DMS53 treated with DMSO at 0.1 percent for 48 hours (cell line): ENCODE results near the gene SMAD6.

Experiments used
- DNase-seq: peaks from one replicate; lab custom pipeline; 2025; ENCODE audit not compliant: unreplicated experiment; lab: John Stamatoyannopoulos, UW

Gene SMAD6

DNA sequence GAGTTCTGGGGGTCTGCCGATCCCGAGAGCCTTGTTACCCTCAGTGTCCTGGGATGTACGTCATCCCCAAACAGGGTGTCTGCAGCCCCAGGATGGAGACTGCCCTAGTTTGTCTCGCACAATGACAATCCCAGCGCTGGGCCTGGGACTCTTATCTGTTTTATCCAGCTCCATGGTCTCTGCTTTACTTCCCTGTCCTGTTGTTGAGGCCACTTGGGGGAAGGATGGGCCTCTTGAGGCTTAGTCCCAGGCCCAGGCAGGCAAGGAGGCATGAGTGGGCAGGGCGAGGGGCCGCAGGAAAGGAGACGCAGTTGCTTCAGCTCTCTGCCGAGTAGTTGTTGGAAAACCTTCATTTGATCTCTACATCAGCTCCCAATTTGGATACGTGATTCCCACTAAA is 17.4 kb downstream of the SMAD6 start:
- no peak for DNase-seq

DNA sequence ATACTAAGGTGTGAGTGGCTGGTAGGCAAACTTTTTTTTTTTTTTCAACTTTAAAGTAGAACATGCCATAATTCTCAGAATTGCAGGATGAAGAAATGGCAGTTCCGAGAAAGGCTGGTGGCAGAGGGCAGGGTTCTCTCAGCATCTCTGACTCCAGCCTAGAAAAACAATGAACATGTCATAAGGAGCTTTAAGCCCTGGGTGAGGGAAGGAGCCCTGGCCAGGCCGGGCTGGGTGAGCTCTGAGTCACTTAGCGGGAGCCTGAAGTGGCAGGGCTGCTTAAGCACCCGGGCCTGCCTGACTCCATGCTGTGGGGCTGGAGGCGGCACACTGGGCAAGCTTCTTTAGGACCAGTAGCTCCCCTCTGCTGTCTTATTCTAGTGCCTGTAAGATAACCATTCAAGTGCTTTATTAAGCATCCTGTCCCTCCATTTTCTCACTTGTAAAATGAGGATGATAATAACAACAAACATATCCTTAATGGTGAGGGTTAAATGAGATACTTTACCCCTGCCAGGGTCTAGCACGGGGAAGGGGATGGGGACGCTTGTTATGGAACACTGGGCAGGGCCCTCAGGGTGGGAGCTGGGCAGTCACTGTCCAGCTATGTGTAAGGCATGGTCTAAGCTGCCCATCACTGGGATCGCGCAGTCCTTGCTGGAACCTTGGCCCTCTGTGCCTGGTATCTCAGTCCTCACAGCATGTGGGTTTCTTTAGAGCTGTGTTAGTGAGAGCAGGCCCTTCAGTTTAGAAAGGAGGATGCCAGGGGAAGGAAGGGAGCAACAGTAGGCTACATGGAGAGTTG is 18.4 kb downstream of the SMAD6 start:
- DNase-seq, result no peak

DNA sequence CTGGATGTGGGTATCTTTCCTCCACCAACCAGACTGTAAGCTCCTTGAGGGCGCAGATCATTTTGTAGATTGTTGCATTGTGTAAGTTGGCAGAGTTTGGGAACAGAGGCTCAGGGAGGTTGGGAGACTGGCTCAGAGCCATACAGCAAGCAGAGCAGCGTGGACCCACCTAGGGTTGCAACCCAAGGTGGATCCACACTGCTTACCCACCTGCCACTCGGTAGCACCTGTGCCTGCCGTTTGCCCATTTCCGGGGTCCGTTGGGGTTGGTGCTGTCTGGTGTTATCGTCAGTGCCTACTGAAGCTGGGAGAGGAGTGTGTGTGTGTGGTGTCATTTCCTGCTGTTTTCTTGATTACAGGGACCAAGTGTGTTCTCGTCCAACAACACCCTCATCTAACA is 19.0 kb downstream of the SMAD6 start:
- no peak for DNase-seq

- no peak for DNase-seq
Observed at GRCh38 chr15:66721501-66721937, 19.5 kb downstream of the SMAD6 start.

DNA sequence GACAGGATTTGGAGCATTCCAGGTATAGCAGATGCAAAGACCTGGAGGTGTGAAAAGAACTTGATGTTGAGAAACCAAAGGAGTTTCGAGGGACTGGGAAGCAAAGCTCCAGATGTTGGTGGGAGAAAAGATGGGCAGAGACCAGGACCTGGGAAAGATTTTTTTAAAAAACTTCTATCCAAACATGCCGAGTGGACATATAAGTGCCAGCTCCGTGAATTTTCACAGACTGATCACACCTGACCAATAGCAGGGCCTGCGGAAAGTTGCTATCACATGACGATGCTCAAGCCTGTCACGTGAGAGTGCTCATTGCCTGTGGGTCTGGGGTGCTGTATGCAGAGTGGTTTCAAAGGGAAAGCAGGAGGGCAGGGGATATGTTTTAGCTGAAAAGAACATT is 19.9 kb downstream of the SMAD6 start:
- DNase-seq, result no peak

- DNase-seq, result no peak
Observed at GRCh38 chr15:66722757-66723540, 20.9 kb downstream of the SMAD6 start.

DNA sequence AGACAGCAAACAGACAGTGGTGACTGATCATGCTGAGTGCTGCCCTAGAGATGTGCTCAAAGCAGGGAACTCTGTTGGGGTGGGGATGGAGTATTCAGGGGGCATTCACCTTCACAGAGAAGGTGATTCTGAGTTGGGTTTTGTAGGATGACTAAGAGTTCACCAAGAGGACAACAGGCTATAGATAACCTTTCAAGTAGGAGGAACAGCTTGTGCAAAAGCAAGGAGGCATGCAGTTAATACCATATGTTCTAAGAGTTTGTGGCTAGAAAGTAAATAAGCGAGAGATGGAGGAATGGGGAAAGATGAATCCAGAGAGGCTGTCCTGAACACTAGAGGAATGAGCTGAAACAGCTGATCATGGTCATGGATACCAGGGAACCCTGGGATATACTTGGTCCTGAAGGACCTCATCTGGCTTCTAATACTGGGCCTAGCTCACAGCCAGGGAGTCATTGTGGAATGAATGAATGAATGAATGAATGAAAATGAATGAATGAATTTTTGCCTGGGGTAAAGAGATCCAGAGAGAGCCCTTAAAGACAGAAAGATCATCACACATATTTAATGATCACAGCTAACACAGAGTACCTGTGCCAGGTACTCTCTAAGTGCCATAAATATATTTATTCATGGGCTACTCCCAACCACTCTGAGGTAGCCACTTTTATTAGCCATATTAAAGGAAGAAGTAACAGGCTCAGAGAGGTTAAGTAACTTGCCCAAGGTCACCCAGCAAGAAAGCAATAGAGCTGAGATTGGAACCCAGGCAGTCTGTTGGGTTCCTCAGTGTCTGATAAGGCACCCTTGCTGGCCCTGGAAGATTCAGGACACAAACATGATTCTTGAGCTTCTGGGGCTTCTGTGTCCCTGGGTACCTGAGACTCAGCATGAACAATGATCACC is 22.0 kb downstream of the SMAD6 start:
- DNase-seq, result no peak

DNA sequence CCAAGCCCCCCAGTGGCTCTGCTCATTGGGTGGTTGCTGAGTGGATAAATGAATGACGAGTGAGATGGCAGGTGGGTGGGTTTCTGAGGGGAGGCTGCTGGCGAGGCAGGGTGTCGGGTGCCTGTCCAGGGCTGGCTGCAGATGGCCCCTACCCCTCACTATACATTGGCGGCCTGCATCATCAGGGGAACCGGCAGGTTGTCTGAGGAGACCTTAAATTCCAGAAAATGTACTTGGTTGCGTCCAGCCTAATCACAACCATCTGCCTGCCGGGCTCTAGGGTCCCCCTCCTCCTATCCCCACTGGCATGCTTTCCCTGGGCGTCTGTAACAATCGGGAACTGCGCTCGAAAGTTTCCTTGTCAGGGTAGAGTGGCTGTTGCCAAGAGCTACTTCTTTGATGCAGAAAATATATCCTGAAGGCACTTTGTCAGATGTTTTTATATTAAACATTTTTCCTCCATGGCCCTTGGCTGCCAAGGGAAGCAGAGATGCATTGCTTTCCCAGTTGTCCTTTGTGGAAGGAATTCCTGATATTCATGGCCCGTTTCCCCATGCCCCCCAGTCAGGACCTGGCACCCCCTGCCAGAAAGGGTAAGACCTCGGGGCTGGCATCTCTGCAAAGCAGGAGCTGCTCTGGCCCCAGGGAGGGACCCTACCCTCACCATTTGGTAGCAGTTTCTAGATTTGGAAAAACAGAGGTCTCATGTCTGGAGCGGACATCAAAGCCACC is 22.9 kb downstream of the SMAD6 start:
- DNase-seq, result no peak

DNA sequence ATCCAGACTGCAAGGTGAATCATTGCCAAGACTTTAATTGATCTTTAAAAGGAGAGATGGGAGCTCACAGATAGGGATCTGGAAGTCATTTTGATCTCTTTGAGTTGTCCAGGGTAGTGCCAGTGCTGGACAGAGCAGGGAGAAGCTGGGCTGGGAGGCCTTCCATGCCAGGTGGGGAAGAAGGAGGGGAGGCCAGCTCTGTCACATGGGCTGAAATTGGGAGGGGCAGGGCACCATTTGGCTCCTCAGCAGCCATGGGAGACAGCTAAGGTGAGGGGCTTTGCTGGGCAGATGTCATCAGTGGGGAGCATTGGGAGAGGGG is 23.4 kb downstream of the SMAD6 start:
- no peak for DNase-seq

DNA sequence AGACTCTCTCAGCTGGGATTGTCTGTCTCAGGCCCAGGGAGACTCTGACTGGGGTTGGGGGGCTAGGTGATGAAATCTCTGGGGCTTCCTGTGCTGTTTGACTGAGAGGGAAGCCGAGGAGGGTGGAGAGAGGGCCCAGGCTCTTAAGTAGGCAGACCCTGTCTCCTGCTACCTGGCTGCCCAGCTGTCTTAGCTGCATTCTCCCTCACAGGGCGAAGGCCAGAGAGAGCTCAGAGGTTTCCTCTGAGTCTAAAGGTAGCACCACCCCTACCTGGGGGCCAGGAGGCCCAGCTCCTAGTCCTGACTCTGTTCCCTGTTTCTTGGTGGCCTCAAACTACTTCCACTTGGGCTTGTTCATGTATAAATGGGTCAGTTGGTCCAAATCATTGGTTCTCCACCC is 24.4 kb downstream of the SMAD6 start:
- DNase-seq, result no peak

GRCh38 chr15:66729331-66729951 is 27.4 kb downstream of the SMAD6 start:
- no peak for DNase-seq

- DNase-seq, result no peak
Observed at GRCh38 chr15:66730168-66731021, 28.4 kb downstream of the SMAD6 start.

- no peak for DNase-seq
Observed at GRCh38 chr15:66733976-66734375, 31.9 kb downstream of the SMAD6 start.

- no peak for DNase-seq
Observed at GRCh38 chr15:66734961-66735908, 33.2 kb downstream of the SMAD6 start.

- no peak for DNase-seq
Observed at GRCh38 chr15:66735909-66736305, 33.9 kb downstream of the SMAD6 start.

GRCh38 chr15:66737243-66738010 is 35.4 kb downstream of the SMAD6 start:
- DNase-seq, result no peak

DNA sequence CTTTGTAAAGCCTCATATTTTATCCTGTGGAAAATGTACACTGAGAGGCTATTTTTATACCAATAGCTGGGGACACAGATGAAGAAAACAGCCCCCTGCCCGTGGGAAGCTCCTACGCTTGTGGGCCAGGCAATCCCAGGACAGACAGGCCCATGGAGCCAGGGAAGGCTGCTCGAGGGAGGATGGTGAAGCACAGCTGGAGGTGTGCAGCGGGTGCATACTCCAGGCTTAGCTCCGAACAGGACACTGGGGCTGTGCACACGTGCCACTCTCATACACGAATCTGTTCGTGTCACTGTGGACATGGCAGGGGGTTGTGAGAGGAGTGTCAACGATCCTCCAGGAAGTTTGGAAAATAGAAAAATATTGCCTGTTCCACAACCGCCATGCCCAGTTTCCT is 36.1 kb downstream of the SMAD6 start:
- no peak for DNase-seq

- DNase-seq, result no peak
Observed at GRCh38 chr15:66738595-66738994, 36.6 kb downstream of the SMAD6 start.
